HepG2 (cell line): ENCODE measurements around the gene JMJD6. TPM values are rescaled to one million over a fixed set of nuclear protein-coding genes. Genes with fewer than 3 reads are reported as not detected.

Source experiments
- ATAC-seq: fragments of 200-7000 bp; cut with Tn5 transposase; 3 replicates; pipeline ENCODE4 v1.9.1; 2020; ENCODE audit warnings: mild to moderate bottlenecking, moderate library complexity
- BruUV-seq: library from RNA; stranded (reverse); fragments of 400-500 nt; replicated peaks from 2 replicates; lab custom pipeline; 2021; lab: Mats Ljungman, UMichigan
- CTCF ChIA-PET: fragments of 300-600 bp; formaldehyde crosslinking; extraction: SDS; loops from one replicate; lab custom pipeline; 2021; ENCODE audit warnings: low total read pairs, inconsistent platforms, low intra/inter-chr PET ratio; lab: Yijun Ruan, JAX
- POLR2A ChIA-PET: fragments of 350-600 bp; sonication (Branson Sonifier 250); formaldehyde crosslinking; loops from one replicate; lab custom pipeline; 2020; ENCODE audit warnings: antibody characterized with exemption, inconsistent platforms; lab: Yijun Ruan, JAX
- DNase-seq: peaks from one replicate; pipeline ENCODE4 v3.0.0-alpha.2; 2015; ENCODE audit warnings: low spot score
- FAIRE-seq: peaks from 3 replicates; lab custom pipeline; 2011; peaks lifted over from hg19 to GRCh38; lab: Jason Lieb, UNC
- H2AFZ ChIP-seq: one replicate; pipeline ENCODE4 v1.6.1; 2011; ENCODE audit warnings: low read length, inconsistent platforms
- H3K27ac ChIP-seq: fragments of 300-600 bp; 3 replicates; pipeline ENCODE4 v1.8.0; 2011; ENCODE audit warnings: mixed run types, mild to moderate bottlenecking, mixed read lengths, low read length, inconsistent platforms; ENCODE audit not compliant: insufficient read depth; ENCODE audit errors: extremely low read length
- H3K27me3 ChIP-seq, 2 experiments: fragments of 200-600 bp in 1 of 2; 2 replicates in 1 of 2; 3 replicates in 1 of 2; pipeline versions ENCODE4 v1.6.0 to v1.8.0; 2011; ENCODE audit warnings: low read length in 2 of 2, mild to moderate bottlenecking in 2 of 2, moderate library complexity in 2 of 2, inconsistent platforms in 1 of 2; ENCODE audit not compliant: insufficient read depth in 2 of 2, control insufficient read depth in 1 of 2
- H3K36me3 ChIP-seq, 2 experiments: fragments of 200-600 bp in 1 of 2; replicated peaks in 1 of 2; 2 replicates in 1 of 2; 3 replicates in 1 of 2; pipeline versions ENCODE4 v1.5.1 to v1.8.0; 2011; ENCODE audit warnings: low read length in 2 of 2, inconsistent platforms in 1 of 2; ENCODE audit not compliant: insufficient read depth in 2 of 2, control insufficient read depth in 1 of 2
- H3K4me1 ChIP-seq: 2 replicates; pipeline ENCODE4 v1.5.1; 2012; ENCODE audit warnings: low read length, inconsistent platforms; ENCODE audit not compliant: insufficient read depth
- H3K4me2 ChIP-seq: 2 replicates; pipeline ENCODE4 v1.6.0; 2011; ENCODE audit warnings: low read depth, low read length, inconsistent platforms
- H3K4me3 ChIP-seq, 3 experiments: fragments of 200-600 bp in 1 of 3; sonication (generic), shearing (Covaris generic) in 1 of 3; replicated peaks in 1 of 3; 2 replicates each; pipeline ENCODE4 v1.5.1; 2011 to 2016; ENCODE audit warnings: low read length in 3 of 3, inconsistent platforms in 2 of 3, low read depth in 2 of 3, mild to moderate bottlenecking in 2 of 3, control low read depth in 1 of 3, mixed read lengths in 1 of 3; ENCODE audit not compliant: insufficient read depth in 1 of 3
- H3K79me2 ChIP-seq: one replicate; pipeline ENCODE4 v1.6.1; 2011; ENCODE audit warnings: low read length, inconsistent platforms; ENCODE audit not compliant: insufficient read depth
- H3K9ac ChIP-seq: 2 replicates; pipeline ENCODE4 v1.6.0; 2011; ENCODE audit warnings: mild to moderate bottlenecking, low read depth, low read length, inconsistent platforms; ENCODE audit not compliant: insufficient read depth
- H3K9me3 ChIP-seq: 2 replicates; pipeline ENCODE4 v1.5.1; 2012; ENCODE audit warnings: mild to moderate bottlenecking, low read length
- H4K20me1 ChIP-seq: 2 replicates; pipeline ENCODE4 v1.6.0; 2011; ENCODE audit warnings: inconsistent platforms, mild to moderate bottlenecking, low read length, moderate library complexity; ENCODE audit not compliant: insufficient read depth
- ADNP ChIP-seq: sonication (generic); formaldehyde crosslinking; IDR thresholded peaks from 2 replicates; pipeline ENCODE4 v1.4.0; 2020; ENCODE audit warnings: missing genetic modification reagents
- HDAC2 ChIP-seq: sonication (generic); formaldehyde crosslinking; IDR thresholded peaks from 2 replicates; pipeline ENCODE4 v1.4.0; 2020; ENCODE audit warnings: missing genetic modification reagents
- HNF4G ChIP-seq, 2 experiments: sonication (generic) in 1 of 2; formaldehyde crosslinking in 1 of 2; IDR thresholded peaks; 2 replicates each; pipeline versions ENCODE4 v1.4.0 to v1.6.1; 2011 to 2020; ENCODE audit warnings: borderline replicate concordance in 2 of 2, low read depth in 2 of 2, mild to moderate bottlenecking in 2 of 2, low read length in 1 of 2, missing genetic modification reagents in 1 of 2, moderate library complexity in 1 of 2
- NFYB ChIP-seq: sonication (generic); formaldehyde crosslinking; IDR thresholded peaks from 2 replicates; pipeline ENCODE4 v1.4.0; 2020; ENCODE audit warnings: missing genetic modification reagents
- ZNF558 ChIP-seq: sonication (generic); formaldehyde crosslinking; IDR thresholded peaks from 2 replicates; pipeline ENCODE4 v1.9.0; 2022; ENCODE audit warnings: mild to moderate bottlenecking, missing genetic modification reagents, borderline replicate concordance
- ZNF605 ChIP-seq: sonication (generic); formaldehyde crosslinking; IDR thresholded peaks from 2 replicates; pipeline ENCODE4 v1.8.0; 2022; ENCODE audit warnings: mild to moderate bottlenecking, missing genetic modification reagents
- ZNF781 ChIP-seq: sonication (generic); formaldehyde crosslinking; IDR thresholded peaks from 2 replicates; pipeline ENCODE4 v1.5.1; 2020; ENCODE audit warnings: borderline replicate concordance, mild to moderate bottlenecking, missing genetic modification reagents; ENCODE audit errors: not compliant biosample characterization
- WGBS: methylation state at CpG from one replicate; pipeline ENCODE4 v1.1.6; 2017; ENCODE audit warnings: low lambda C conversion rate; 5-methylcytosine and 5-hydroxymethylcytosine counted together
- in situ Hi-C: cut with HindIII; loops from 2 replicates; pipeline ENCODE4 v1.10.0; 2017; ENCODE audit warnings: low pct_unique_long_range_greater_than_20kb; ENCODE audit not compliant: extremely low pct_ligation_motif_present
- intact Hi-C: fragments of 100-400 bp; cut with micrococcal nuclease; formaldehyde crosslinking; loops from one replicate; pipeline ENCODE4 v1.10.0; 2022; ENCODE audit not compliant: unreplicated experiment
- polyA plus RNA-seq, 8 experiments: library from polyadenylated mRNA; depleted of rRNA in 3 of 8; stranded (reverse) in 7 of 8; unstranded in 1 of 8; fragments of >200 nt; fragmentation: Illumina TruSeq in 4 of 8; extraction: Trizol in 4 of 8; gene quantifications; 2 replicates each; pipeline versions ENCODE4 v1.2.1 to v1.2.3, GENCODE V29; 2011 to 2016; ENCODE audit warnings: low read depth in 4 of 8, missing spikeins in 1 of 8, mixed read lengths in 1 of 8; ENCODE audit not compliant: insufficient read depth in 1 of 8
- total RNA-seq, 5 experiments: library from RNA; depleted of rRNA; stranded (reverse); fragments of >200 nt; fragmentation: Illumina TruSeq; extraction: Trizol; gene quantifications; 2 replicates each; pipeline ENCODE4 v1.2.3, GENCODE V29; 2016; ENCODE audit warnings: low read depth in 1 of 5
- TF ChIP-seq, protein P1 (sequence below): sonication (generic); formaldehyde crosslinking; IDR thresholded peaks from 2 replicates; pipeline ENCODE4 v1.8.0; 2022; ENCODE audit warnings: low read depth, missing genetic modification reagents
- TF ChIP-seq, protein P2 (sequence below): sonication (generic); IDR thresholded peaks from 2 replicates; pipeline ENCODE4 v1.6.1; 2016; ENCODE audit warnings: low read depth, borderline replicate concordance
- TF ChIP-seq, protein P3 (sequence below): sonication (generic); formaldehyde crosslinking; IDR thresholded peaks from 2 replicates; pipeline ENCODE4 v1.8.1; 2022; ENCODE audit warnings: mild to moderate bottlenecking, missing genetic modification reagents
- TF ChIP-seq, protein P4 (sequence below): sonication (generic); formaldehyde crosslinking; IDR thresholded peaks from 2 replicates; pipeline ENCODE4 v1.4.0; 2020; ENCODE audit warnings: mild to moderate bottlenecking, missing genetic modification reagents

JMJD6 gene
- total and polyA plus RNA-seq, 2 of the 13 experiments (the other 11 are each of a cell fraction or from before 2014, with no cell fraction given), result 33.6 to 41.0 TPM

DNA sequence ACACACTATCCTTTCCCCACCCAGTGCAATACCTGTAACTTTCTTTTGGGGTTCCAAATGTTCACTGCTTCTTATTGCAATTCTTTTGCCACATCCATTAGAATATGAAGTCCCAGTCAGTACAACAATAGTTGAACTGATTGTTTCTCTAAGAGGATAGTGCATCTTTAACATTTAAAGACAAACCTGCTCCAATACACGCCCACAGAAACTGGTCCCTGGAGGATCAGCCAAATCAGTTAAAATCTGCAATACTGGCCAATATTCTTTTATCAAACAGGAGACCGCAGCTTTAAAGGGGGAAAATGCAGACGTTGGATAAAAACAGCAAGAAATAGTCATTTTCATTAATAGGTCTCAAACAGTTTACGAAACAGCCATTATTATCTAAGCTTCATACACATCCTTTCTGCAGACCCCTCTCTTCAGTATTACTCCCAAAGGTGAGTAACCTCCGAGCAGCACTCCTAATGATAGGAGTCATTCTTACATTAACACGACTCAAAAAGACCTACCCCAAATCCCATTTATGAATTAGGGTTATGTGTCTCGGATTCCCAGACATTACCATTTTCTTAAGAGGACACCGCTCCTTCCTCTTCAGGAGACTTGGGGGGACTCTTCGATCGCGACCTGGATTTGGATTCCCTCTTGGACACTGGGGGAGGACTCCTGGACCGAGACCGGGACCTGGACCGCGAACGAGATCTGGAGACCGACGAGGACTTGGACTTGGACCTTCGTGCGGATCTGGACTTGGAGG is 9.4 kb upstream of the JMJD6 start:
- H2AFZ ChIP-seq, result no peak overlapping the region
- H4K20me1 ChIP-seq, result peaks cover 35% of the 10 kb centered on the region
- WGBS, result under 1% methylated on average over 19 of the region's 20 CpGs
- no peaks in the 10 kb centered on the region for H3K9me3 ChIP-seq
- peak overlapping the region; percentile 100 for H3K9ac ChIP-seq
- peak overlapping the region; percentile 88 for H3K4me2 ChIP-seq
- intact Hi-C loops (no loop called here), in situ Hi-C loops (no loop called here)
- H3K4me1 ChIP-seq, result peaks cover 51% of the 10 kb centered on the region
- H3K27me3 ChIP-seq, result peaks cover 0 to 3% of the 10 kb centered on the region in 2 experiments; a peak in 1 of 5 replicates
- ATAC-seq, result no peak
- H3K27ac ChIP-seq, result peak overlapping the region; percentile 96
- ChIA-PET POLR2A (interaction anchor here (2.4 to 4.1 kb wide), 4 partner anchors 8 to 64 kb away, joined by 7 to 71 read pairs (median 14); partner anchors contain the start of genes JMJD6 and METTL23), CTCF (no interaction called here)
- peaks cover 65% of the 10 kb centered on the region for H3K79me2 ChIP-seq
- FAIRE-seq, result no peak
- no TSS peak for BruUV-seq
- DNase-seq, result no peak
- H3K36me3 ChIP-seq, result peaks cover 12 to 35% of the 10 kb centered on the region in 2 experiments
- H3K4me3 ChIP-seq, result peak overlapping the region; percentile 93 to 100 (median 100)
- TF ChIP-seq HNF4G (IDR thresholded peaks at IDR 0.05; ENCODE audit: borderline replicate concordance, low read depth, low read length), result peak; percentile 30
- TF ChIP-seq HNF4G (CRISPR knock-in tag; IDR thresholded peaks at IDR 0.05; ENCODE audit: borderline replicate concordance, low read depth), result no peak
- TF ChIP-seq NFYB, result no peak; the same call in 1 of the 2 replicates
- TF ChIP-seq ADNP (CRISPR knock-in tag), result no peak
- peak; percentile 20 for TF ChIP-seq ZNF781
- no peak for TF ChIP-seq ZNF558 (CRISPR knock-in tag)
- TF ChIP-seq, protein P1, sequence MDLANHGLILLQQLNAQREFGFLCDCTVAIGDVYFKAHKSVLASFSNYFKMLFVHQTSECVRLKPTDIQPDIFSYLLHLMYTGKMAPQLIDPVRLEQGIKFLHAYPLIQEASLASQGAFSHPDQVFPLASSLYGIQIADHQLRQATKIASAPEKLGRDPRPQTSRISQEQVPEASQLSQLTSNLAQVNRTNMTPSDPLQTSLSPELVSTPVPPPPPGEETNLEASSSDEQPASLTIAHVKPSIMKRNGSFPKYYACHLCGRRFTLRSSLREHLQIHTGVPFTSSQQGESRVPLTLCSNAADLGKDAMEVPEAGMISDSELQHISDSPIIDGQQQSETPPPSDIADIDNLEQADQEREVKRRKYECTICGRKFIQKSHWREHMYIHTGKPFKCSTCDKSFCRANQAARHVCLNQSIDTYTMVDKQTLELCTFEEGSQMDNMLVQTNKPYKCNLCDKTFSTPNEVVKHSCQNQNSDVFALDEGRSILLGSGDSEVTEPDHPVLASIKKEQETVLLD (CRISPR knock-in tag), result no peak
- TF ChIP-seq HDAC2 (CRISPR knock-in tag), result no peak
- TF ChIP-seq, protein P2, sequence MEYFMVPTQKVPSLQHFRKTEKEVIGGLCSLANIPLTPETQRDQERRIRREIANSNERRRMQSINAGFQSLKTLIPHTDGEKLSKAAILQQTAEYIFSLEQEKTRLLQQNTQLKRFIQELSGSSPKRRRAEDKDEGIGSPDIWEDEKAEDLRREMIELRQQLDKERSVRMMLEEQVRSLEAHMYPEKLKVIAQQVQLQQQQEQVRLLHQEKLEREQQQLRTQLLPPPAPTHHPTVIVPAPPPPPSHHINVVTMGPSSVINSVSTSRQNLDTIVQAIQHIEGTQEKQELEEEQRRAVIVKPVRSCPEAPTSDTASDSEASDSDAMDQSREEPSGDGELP, result no peak
- TF ChIP-seq ZNF605 (CRISPR knock-in tag), result no peak
- TF ChIP-seq, protein P3, sequence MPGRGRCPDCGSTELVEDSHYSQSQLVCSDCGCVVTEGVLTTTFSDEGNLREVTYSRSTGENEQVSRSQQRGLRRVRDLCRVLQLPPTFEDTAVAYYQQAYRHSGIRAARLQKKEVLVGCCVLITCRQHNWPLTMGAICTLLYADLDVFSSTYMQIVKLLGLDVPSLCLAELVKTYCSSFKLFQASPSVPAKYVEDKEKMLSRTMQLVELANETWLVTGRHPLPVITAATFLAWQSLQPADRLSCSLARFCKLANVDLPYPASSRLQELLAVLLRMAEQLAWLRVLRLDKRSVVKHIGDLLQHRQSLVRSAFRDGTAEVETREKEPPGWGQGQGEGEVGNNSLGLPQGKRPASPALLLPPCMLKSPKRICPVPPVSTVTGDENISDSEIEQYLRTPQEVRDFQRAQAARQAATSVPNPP (CRISPR knock-in tag), result 0 out of 2 replicates have a peak, but pooled peaks have one; percentile 27
- TF ChIP-seq, protein P4, sequence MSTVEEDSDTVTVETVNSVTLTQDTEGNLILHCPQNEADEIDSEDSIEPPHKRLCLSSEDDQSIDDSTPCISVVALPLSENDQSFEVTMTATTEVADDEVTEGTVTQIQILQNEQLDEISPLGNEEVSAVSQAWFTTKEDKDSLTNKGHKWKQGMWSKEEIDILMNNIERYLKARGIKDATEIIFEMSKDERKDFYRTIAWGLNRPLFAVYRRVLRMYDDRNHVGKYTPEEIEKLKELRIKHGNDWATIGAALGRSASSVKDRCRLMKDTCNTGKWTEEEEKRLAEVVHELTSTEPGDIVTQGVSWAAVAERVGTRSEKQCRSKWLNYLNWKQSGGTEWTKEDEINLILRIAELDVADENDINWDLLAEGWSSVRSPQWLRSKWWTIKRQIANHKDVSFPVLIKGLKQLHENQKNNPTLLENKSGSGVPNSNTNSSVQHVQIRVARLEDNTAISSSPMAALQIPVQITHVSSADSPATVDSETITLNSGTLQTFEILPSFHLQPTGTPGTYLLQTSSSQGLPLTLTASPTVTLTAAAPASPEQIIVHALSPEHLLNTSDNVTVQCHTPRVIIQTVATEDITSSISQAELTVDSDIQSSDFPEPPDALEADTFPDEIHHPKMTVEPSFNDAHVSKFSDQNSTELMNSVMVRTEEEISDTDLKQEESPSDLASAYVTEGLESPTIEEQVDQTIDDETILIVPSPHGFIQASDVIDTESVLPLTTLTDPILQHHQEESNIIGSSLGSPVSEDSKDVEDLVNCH (CRISPR knock-in tag), result no peak
